Neural progenitor cell (in vitro differentiated cells): ENCODE results near the gene ILRUN. TPM values are rescaled to one million over a fixed set of nuclear protein-coding genes. Genes with fewer than 3 reads are reported as not detected.

Source experiments
- DNase-seq: peaks from one replicate; pipeline ENCODE4 v3.0.0-alpha.2; 2016; ENCODE audit warnings: low spot score
- H2AFZ ChIP-seq: fragments of 200-600 bp; sonication (generic); replicated peaks from 2 replicates; pipeline ENCODE4 v1.6.1; 2016; ENCODE audit warnings: antibody characterized with exemption
- H3F3A ChIP-seq: fragments of 200-600 bp; sonication (generic); 2 replicates; pipeline ENCODE4 v1.6.1; 2016; ENCODE audit warnings: antibody characterized with exemption, low read depth
- H3K27ac ChIP-seq: fragments of 200-600 bp; sonication (generic); 2 replicates; pipeline ENCODE4 v1.5.1; 2016; ENCODE audit warnings: mild to moderate bottlenecking
- H3K27me3 ChIP-seq: fragments of 200-600 bp; sonication (generic); 2 replicates; pipeline ENCODE4 v1.6.1; 2016; ENCODE audit warnings: mild to moderate bottlenecking, moderate library complexity
- H3K36me3 ChIP-seq: fragments of 200-600 bp; sonication (generic); 2 replicates; pipeline ENCODE4 v1.5.1; 2016
- H3K4me1 ChIP-seq: fragments of 200-600 bp; sonication (generic); 2 replicates; pipeline ENCODE4 v1.6.1; 2016; ENCODE audit warnings: mixed run types
- H3K4me2 ChIP-seq: fragments of 200-600 bp; sonication (generic); 2 replicates; pipeline ENCODE4 v1.6.1; 2016
- H3K4me3 ChIP-seq: fragments of 200-600 bp; sonication (generic); 2 replicates; pipeline ENCODE4 v1.5.1; 2016
- H3K79me2 ChIP-seq: fragments of 200-600 bp; sonication (generic); 2 replicates; pipeline ENCODE4 v1.6.1; 2016; ENCODE audit warnings: low read depth
- H3K9ac ChIP-seq: fragments of 200-600 bp; sonication (generic); 2 replicates; pipeline ENCODE4 v1.6.1; 2016
- H3K9me3 ChIP-seq: fragments of 200-600 bp; sonication (generic); 2 replicates; pipeline ENCODE4 v1.5.1; 2016; ENCODE audit warnings: low read depth
- H4K20me1 ChIP-seq: fragments of 200-600 bp; sonication (generic); 2 replicates; pipeline ENCODE4 v1.6.1; 2016; ENCODE audit warnings: low read depth
- H3K27ac Mint-ChIP-seq: 3 replicates; pipeline ENCODE4 v1.8.0; 2021; ENCODE audit warnings: mixed read lengths
- H3K27me3 Mint-ChIP-seq: 2 replicates; pipeline ENCODE4 v1.8.0; 2022; ENCODE audit warnings: low read depth, mild to moderate bottlenecking, inconsistent platforms, moderate library complexity, mixed read lengths; ENCODE audit not compliant: insufficient read depth
- H3K36me3 Mint-ChIP-seq: 3 replicates; pipeline ENCODE4 v1.8.0; 2021; ENCODE audit warnings: mixed read lengths
- H3K4me1 Mint-ChIP-seq: 3 replicates; pipeline ENCODE4 v1.8.0; 2021; ENCODE audit warnings: mixed read lengths
- H3K4me3 Mint-ChIP-seq: 3 replicates; pipeline ENCODE4 v1.8.0; 2021; ENCODE audit warnings: mild to moderate bottlenecking, moderate library complexity, mixed read lengths
- H3K9me3 Mint-ChIP-seq: 3 replicates; pipeline ENCODE4 v1.8.0; 2020; ENCODE audit warnings: mixed read lengths
- EZH2 ChIP-seq: fragments of 200-600 bp; sonication (generic); IDR thresholded peaks from 2 replicates; pipeline ENCODE4 v1.6.1; 2017; ENCODE audit warnings: antibody characterized with exemption, mild to moderate bottlenecking, moderate library complexity
- EZH2phosphoT487 ChIP-seq: fragments of 200-600 bp; sonication (generic); IDR thresholded peaks from 2 replicates; pipeline ENCODE4 v1.6.1; 2017; ENCODE audit warnings: antibody characterized with exemption
- total RNA-seq: library from RNA; depleted of rRNA; stranded (reverse); fragments of >200 nt; gene quantifications from 2 replicates; pipeline ENCODE4 v1.2.3, GENCODE V29; 2015; ENCODE audit warnings: low replicate concordance
- TF ChIP-seq, protein P1 (sequence below): fragments of 200-600 bp; sonication (generic); IDR thresholded peaks from 2 replicates; pipeline ENCODE4 v1.5.1; 2017; ENCODE audit warnings: antibody characterized with exemption, mild to moderate bottlenecking

Gene ILRUN
- total RNA-seq, 1 donor from 2014 or later: 33.2 TPM

DNA sequence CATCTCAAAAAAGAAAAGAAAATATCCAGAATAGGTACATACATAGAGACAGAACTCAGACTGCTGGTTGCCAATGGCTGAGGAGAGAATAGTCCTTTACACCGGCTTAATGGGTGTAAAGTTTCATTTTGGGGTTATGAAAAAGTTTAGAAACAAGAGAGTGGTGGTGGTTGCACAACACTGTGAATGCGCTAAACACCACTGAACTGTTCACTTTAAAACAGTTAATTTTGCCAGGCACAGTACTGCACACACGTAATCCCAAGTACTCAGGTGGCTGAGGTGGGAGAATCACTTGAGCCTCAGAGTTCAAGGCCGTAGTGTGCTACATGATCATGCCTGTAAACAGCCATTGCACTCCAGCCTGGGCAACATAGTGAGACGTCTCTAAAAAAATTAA, 7.6 kb downstream of the ILRUN start:
- Histone ChIP-seq H3K4me2 (no peak overlapping the region), H3F3A (peaks cover 8% of the 10 kb centered on the region), H3K36me3 (no peaks in the 10 kb centered on the region), H3K9me3 (no peaks in the 10 kb centered on the region), H4K20me1 (peaks cover 46% of the 10 kb centered on the region), H3K9ac (no peak overlapping the region), H3K4me1 (no peaks in the 10 kb centered on the region), H2AFZ (no peak overlapping the region), H3K4me3 (no peak overlapping the region), H3K27me3 (no peaks in the 10 kb centered on the region), H3K79me2 (peaks cover 97% of the 10 kb centered on the region), H3K27ac (no peak overlapping the region)
- TF ChIP-seq EZH2 (no peak), EZH2phosphoT487 (no peak)
- TF ChIP-seq, protein P1, sequence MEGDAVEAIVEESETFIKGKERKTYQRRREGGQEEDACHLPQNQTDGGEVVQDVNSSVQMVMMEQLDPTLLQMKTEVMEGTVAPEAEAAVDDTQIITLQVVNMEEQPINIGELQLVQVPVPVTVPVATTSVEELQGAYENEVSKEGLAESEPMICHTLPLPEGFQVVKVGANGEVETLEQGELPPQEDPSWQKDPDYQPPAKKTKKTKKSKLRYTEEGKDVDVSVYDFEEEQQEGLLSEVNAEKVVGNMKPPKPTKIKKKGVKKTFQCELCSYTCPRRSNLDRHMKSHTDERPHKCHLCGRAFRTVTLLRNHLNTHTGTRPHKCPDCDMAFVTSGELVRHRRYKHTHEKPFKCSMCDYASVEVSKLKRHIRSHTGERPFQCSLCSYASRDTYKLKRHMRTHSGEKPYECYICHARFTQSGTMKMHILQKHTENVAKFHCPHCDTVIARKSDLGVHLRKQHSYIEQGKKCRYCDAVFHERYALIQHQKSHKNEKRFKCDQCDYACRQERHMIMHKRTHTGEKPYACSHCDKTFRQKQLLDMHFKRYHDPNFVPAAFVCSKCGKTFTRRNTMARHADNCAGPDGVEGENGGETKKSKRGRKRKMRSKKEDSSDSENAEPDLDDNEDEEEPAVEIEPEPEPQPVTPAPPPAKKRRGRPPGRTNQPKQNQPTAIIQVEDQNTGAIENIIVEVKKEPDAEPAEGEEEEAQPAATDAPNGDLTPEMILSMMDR: no peak
- no peak for DNase-seq
- Mint-ChIP-seq H3K4me3 (no peak overlapping the region), H3K27me3 (peaks cover 3% of the 10 kb centered on the region), H3K27ac (no peak overlapping the region), H3K36me3 (peaks cover 17% of the 10 kb centered on the region), H3K4me1 (peaks cover 7% of the 10 kb centered on the region), H3K9me3 (no peaks in the 10 kb centered on the region)

DNA sequence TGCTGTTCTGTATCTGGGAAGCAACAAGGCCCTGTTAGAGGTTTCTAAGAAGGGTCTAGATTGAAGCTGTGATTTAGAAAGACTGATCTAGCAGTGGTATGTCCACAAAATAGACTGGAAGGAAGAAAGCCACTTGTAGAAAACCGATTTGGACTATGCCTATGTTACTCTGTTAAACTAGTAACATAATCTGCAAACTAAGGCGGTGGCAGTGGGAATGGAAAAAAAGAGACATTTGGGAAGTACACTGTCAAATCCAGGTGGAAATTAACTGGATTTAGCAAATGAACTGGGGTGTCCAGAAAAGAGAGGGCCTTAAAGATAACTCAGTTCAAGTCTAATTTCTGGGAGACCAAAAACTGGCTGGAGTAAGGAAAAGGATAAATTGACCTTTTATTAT, 11.6 kb downstream of the ILRUN start:
- no peaks in the 10 kb centered on the region for H3K4me1 ChIP-seq
- no peak overlapping the region for H3K4me3 ChIP-seq
- peaks cover 2% of the 10 kb centered on the region for H3K4me1 Mint-ChIP-seq
- peaks cover 8% of the 10 kb centered on the region for H3F3A ChIP-seq
- H2AFZ ChIP-seq: no peak overlapping the region
- no peak overlapping the region for H3K27ac ChIP-seq
- H3K27me3 ChIP-seq: no peaks in the 10 kb centered on the region
- no peak for DNase-seq
- TF ChIP-seq EZH2phosphoT487 (no peak), EZH2 (no peak)
- TF ChIP-seq, protein P1: no peak
- peaks cover 3% of the 10 kb centered on the region for H3K27me3 Mint-ChIP-seq
- no peak overlapping the region for H3K9ac ChIP-seq
- H3K36me3 ChIP-seq: no peaks in the 10 kb centered on the region
- no peak overlapping the region for H3K4me3 Mint-ChIP-seq
- no peaks in the 10 kb centered on the region for H3K9me3 ChIP-seq
- H3K9me3 Mint-ChIP-seq: no peaks in the 10 kb centered on the region
- peaks cover 19% of the 10 kb centered on the region for H4K20me1 ChIP-seq
- H3K4me2 ChIP-seq: no peak overlapping the region
- H3K79me2 ChIP-seq: peaks cover 96% of the 10 kb centered on the region
- no peak overlapping the region for H3K27ac Mint-ChIP-seq
- H3K36me3 Mint-ChIP-seq: peaks cover 15% of the 10 kb centered on the region

DNA sequence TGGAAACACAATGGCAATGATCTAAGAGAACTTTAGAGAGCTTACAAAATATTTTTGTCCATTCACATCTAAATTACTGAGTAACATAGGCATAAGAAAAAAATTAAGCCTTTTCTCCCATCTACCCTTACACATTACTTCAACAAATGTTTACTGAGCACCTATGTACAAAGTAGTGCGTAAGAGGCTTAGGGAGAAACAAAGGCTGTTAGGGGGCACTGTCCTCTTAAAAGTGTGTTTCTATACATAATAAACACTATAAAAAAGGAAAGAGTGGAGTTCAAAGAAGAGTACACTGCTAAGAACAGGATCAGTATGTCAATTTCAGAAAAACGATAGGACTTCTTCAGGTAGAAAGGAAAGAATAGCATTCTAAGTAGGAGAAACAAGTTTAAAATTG, 12.2 kb downstream of the ILRUN start:
- Histone ChIP-seq H3K79me2 (peaks cover 96% of the 10 kb centered on the region), H3K4me3 (no peak overlapping the region), H3K36me3 (no peaks in the 10 kb centered on the region), H2AFZ (no peak overlapping the region), H3K27me3 (no peaks in the 10 kb centered on the region), H3K9ac (no peak overlapping the region), H3K9me3 (no peaks in the 10 kb centered on the region), H3K4me1 (no peaks in the 10 kb centered on the region), H3K4me2 (no peak overlapping the region), H3F3A (peaks cover 8% of the 10 kb centered on the region), H4K20me1 (peaks cover 13% of the 10 kb centered on the region), H3K27ac (no peak overlapping the region)
- Mint-ChIP-seq H3K27ac (no peak overlapping the region), H3K4me3 (no peak overlapping the region), H3K27me3 (peaks cover 3% of the 10 kb centered on the region), H3K36me3 (peaks cover 15% of the 10 kb centered on the region), H3K4me1 (peaks cover 2% of the 10 kb centered on the region), H3K9me3 (no peaks in the 10 kb centered on the region)
- no peak for TF ChIP-seq EZH2phosphoT487
- TF ChIP-seq, protein P1: no peak
- DNase-seq: no peak
